Glutamatergic neuron (in vitro differentiated cells): Measurements from ENCODE around the gene ITM2C. TPM values are rescaled to one million over a fixed set of nuclear protein-coding genes. Genes with fewer than 3 reads are reported as not detected.

ENCODE experiments used
- DNase-seq: peaks from one replicate; pipeline ENCODE4 v3.0.0; 2022
- H3K27ac Mint-ChIP-seq: one replicate; pipeline ENCODE4 v1.8.0; 2020; ENCODE audit warnings: mild to moderate bottlenecking, mixed read lengths, inconsistent platforms; ENCODE audit not compliant: unreplicated experiment
- H3K27me3 Mint-ChIP-seq: one replicate; pipeline ENCODE4 v1.8.0; 2020; ENCODE audit warnings: mild to moderate bottlenecking, moderate library complexity, mixed read lengths, inconsistent platforms; ENCODE audit not compliant: unreplicated experiment
- H3K36me3 Mint-ChIP-seq: one replicate; pipeline ENCODE4 v1.8.0; 2020; ENCODE audit warnings: mild to moderate bottlenecking, mixed read lengths, inconsistent platforms; ENCODE audit not compliant: unreplicated experiment
- H3K4me1 Mint-ChIP-seq: one replicate; pipeline ENCODE4 v1.8.0; 2020; ENCODE audit warnings: mild to moderate bottlenecking, low read depth, mixed read lengths, inconsistent platforms; ENCODE audit not compliant: unreplicated experiment
- H3K4me3 Mint-ChIP-seq: one replicate; pipeline ENCODE4 v1.8.0; 2020; ENCODE audit warnings: mild to moderate bottlenecking, mixed read lengths, inconsistent platforms; ENCODE audit not compliant: unreplicated experiment
- H3K9me3 Mint-ChIP-seq: one replicate; pipeline ENCODE4 v1.8.0; 2020; ENCODE audit warnings: mild to moderate bottlenecking, moderate library complexity, mixed read lengths, inconsistent platforms; ENCODE audit not compliant: unreplicated experiment
- total RNA-seq: library from RNA; stranded (reverse); fragmentation: NEBNext Ultra II Directional; extraction: Animal tissue kit (Norgen Biotek cat#: 25700); gene quantifications from one replicate; pipeline ENCODE4 v1.2.1, GENCODE V29; 2021; ENCODE audit not compliant: unreplicated experiment
- TF ChIP-seq, protein P1 (sequence below): fragments of 200-600 bp; sonication (generic); IDR thresholded peaks from one replicate; pipeline ENCODE4 v1.5.0; 2021; ENCODE audit not compliant: partially characterized antibody, unreplicated experiment

Gene ITM2C
- total RNA-seq, 1 donor from 2014 or later: 72.0 TPM

DNA sequence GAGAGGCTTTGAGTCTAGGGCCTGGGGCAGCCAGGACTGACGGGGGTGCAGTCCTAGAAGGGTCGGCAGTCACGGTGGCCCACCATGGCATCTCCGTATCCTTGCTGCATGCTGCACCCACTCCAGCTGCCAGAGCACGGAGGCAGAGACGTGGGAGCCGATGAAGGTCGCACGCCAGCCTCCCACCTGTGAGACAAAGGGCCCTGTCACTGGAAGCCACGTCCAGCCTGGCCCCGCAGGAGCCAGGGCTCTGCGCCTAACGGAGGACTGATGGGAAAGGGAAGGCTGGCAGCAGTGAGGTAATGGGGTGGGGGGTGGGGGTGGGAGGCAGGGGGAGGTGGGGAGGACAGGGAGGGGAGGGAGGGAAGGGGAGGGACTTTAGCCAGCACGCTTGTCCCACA, 21.9 kb downstream of the ITM2C start:
- Mint-ChIP-seq H3K9me3 (peaks cover 2% of the 10 kb centered on the region), H3K27me3 (no peaks in the 10 kb centered on the region), H3K27ac (no peak overlapping the region), H3K4me3 (no peak overlapping the region), H3K36me3 (no peaks in the 10 kb centered on the region), H3K4me1 (peaks cover 16% of the 10 kb centered on the region)
- no peak for DNase-seq
- TF ChIP-seq, protein P1, sequence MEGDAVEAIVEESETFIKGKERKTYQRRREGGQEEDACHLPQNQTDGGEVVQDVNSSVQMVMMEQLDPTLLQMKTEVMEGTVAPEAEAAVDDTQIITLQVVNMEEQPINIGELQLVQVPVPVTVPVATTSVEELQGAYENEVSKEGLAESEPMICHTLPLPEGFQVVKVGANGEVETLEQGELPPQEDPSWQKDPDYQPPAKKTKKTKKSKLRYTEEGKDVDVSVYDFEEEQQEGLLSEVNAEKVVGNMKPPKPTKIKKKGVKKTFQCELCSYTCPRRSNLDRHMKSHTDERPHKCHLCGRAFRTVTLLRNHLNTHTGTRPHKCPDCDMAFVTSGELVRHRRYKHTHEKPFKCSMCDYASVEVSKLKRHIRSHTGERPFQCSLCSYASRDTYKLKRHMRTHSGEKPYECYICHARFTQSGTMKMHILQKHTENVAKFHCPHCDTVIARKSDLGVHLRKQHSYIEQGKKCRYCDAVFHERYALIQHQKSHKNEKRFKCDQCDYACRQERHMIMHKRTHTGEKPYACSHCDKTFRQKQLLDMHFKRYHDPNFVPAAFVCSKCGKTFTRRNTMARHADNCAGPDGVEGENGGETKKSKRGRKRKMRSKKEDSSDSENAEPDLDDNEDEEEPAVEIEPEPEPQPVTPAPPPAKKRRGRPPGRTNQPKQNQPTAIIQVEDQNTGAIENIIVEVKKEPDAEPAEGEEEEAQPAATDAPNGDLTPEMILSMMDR: no peak

DNA sequence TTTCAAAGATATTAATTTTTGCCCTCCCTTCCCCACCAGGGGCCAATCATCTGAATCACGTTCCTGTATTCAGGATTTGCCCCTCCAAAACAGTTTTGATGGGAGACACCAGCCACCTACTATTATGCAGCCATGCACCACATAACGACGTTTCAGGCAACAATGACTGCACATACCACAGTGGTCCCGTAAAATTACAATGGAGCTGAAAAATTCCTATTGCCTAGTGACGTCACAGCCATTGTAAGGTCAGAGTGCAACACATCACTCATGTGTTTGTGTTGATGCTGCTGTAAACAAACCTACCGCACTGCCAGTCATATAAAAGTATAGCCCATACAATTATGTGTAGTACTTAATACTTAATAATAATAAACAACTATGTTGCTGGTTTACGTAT, 22.6 kb downstream of the ITM2C start:
- no peak overlapping the region for H3K27ac Mint-ChIP-seq
- DNase-seq: no peak
- no peaks in the 10 kb centered on the region for H3K36me3 Mint-ChIP-seq
- no peak overlapping the region for H3K4me3 Mint-ChIP-seq
- TF ChIP-seq, protein P1: no peak
- H3K4me1 Mint-ChIP-seq: peaks cover 16% of the 10 kb centered on the region
- peaks cover 2% of the 10 kb centered on the region for H3K27me3 Mint-ChIP-seq
- H3K9me3 Mint-ChIP-seq: no peaks in the 10 kb centered on the region

DNA sequence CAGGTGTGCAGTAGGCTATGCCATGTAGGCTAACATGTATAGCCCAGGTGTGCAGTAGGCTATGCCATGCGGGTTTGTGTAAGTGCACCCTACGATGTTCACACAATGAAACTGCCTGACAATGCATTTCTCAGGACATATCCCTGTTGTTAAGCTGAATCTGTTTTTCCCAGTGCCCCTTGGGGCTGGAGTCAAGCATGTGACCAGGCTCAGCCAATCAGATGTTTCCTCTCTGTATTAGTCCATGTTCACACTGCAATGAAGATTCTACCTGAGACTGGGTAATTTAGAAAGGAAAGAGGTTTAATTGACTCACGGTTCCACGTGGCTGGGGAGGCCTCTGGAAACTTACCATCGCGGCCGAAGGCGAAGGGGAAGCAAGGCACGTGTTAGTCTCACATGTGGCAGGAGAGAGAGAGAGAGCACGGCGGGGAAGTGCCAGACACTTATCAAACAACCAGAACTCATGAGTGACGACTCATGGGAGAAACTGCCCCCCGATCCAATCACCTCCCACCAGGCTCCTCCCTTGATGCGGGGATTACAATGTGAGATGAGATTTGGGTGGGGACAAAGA, 24.2 kb downstream of the ITM2C start:
- no peaks in the 10 kb centered on the region for H3K36me3 Mint-ChIP-seq
- no peaks in the 10 kb centered on the region for H3K9me3 Mint-ChIP-seq
- no peak for DNase-seq
- TF ChIP-seq, protein P1: no peak
- H3K4me3 Mint-ChIP-seq: no peak overlapping the region
- H3K27ac Mint-ChIP-seq: no peak overlapping the region
- peaks cover 2% of the 10 kb centered on the region for H3K27me3 Mint-ChIP-seq
- peaks cover 19% of the 10 kb centered on the region for H3K4me1 Mint-ChIP-seq

DNA sequence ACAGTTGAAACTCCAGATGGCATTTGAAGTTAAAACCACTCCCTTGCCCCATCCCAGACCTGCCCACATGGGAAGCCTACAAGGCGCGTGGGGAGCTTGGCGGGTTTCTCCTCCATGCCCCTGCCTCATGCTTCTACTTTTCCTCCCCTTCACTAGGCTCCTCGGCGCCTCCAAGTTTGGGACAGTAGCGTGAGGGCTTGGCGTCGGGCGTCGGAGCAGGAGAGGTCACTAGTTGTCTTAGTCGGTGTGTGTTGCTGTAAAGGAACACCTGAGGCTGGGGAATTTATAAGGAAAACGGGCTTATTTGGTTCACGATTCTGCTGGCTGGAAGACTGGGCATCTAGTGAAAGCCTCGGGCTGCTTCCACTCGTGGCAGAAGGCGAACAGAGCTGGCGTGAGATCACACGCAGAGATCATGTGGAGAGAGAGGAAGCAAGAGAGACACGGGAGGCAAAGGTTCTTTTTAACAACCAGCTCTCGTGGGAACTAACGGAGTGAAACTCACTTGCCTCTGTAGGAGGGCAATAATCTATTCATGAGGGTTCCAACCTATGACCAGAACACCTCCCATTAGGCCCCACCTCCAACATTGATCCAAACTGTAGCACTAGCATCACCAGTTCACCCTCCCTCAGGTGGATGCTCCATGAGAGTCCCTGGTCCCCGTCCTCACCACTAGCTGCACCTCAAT, 25.3 kb downstream of the ITM2C start:
- TF ChIP-seq, protein P1: no peak
- DNase-seq: no peak
- H3K27me3 Mint-ChIP-seq: peaks cover 2% of the 10 kb centered on the region
- H3K4me1 Mint-ChIP-seq: peaks cover 19% of the 10 kb centered on the region
- H3K4me3 Mint-ChIP-seq: no peak overlapping the region
- H3K27ac Mint-ChIP-seq: no peak overlapping the region
- H3K9me3 Mint-ChIP-seq: no peaks in the 10 kb centered on the region
- H3K36me3 Mint-ChIP-seq: no peaks in the 10 kb centered on the region

DNA sequence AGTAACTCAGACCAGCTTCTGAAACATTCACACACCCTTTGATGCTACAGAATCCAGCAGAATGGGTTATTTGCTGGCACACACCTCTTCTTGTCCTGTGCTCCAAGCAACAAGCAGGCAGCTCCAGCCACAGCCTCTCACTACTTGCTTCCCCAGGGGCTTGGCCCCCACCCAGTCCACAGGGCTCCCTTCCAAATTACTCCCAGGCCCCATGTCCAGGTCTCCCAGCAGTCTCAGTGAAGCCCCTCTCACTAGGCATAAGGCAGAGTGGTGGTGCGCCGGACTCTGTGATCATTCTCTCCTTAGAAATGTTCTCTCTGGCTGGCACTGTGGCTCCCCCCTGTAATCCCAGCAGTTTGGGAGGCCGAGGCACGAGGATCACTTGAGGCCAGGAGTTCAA, 25.9 kb downstream of the ITM2C start:
- no peak overlapping the region for H3K27ac Mint-ChIP-seq
- peaks cover 14% of the 10 kb centered on the region for H3K4me1 Mint-ChIP-seq
- H3K4me3 Mint-ChIP-seq: no peak overlapping the region

More for the DNA sequence above, 25.9 kb downstream of the ITM2C start:
- TF ChIP-seq, protein P1: no peak
- DNase-seq: no peak
- H3K9me3 Mint-ChIP-seq: no peaks in the 10 kb centered on the region
- peaks cover 2% of the 10 kb centered on the region for H3K27me3 Mint-ChIP-seq
- no peaks in the 10 kb centered on the region for H3K36me3 Mint-ChIP-seq
